Nephron (organoid): ENCODE measurements around the gene KCNAB1.

Experiments used
- H3K27ac Mint-ChIP-seq, 3 experiments: 2 replicates each; pipeline ENCODE4 v1.8.0; 2020; ENCODE audit warnings: mixed read lengths in 3 of 3, mild to moderate bottlenecking in 2 of 3, moderate library complexity in 1 of 3
- H3K27me3 Mint-ChIP-seq: 2 replicates; pipeline ENCODE4 v1.8.0; 2021; ENCODE audit warnings: low read depth, mild to moderate bottlenecking, moderate library complexity, mixed read lengths
- H3K36me3 Mint-ChIP-seq: 2 replicates; pipeline ENCODE4 v1.8.0; 2020; ENCODE audit warnings: low read depth, mixed read lengths
- H3K4me1 Mint-ChIP-seq: 2 replicates; pipeline ENCODE4 v1.8.0; 2020; ENCODE audit warnings: mixed read lengths
- H3K4me3 Mint-ChIP-seq, 3 experiments: 2 replicates each; pipeline ENCODE4 v1.8.0; 2020; ENCODE audit warnings: mild to moderate bottlenecking in 3 of 3, mixed read lengths in 3 of 3, moderate library complexity in 2 of 3
- H3K9me3 Mint-ChIP-seq: 2 replicates; pipeline ENCODE4 v1.8.0; 2020; ENCODE audit warnings: mixed read lengths
- CTCF ChIP-seq, 3 experiments: fragments of 200-600 bp; sonication (generic); IDR thresholded peaks; one replicate each; pipeline ENCODE4 v1.5.0; 2021; ENCODE audit warnings: antibody characterized with exemption in 3 of 3; ENCODE audit not compliant: unreplicated experiment in 3 of 3

KCNAB1 gene

DNA sequence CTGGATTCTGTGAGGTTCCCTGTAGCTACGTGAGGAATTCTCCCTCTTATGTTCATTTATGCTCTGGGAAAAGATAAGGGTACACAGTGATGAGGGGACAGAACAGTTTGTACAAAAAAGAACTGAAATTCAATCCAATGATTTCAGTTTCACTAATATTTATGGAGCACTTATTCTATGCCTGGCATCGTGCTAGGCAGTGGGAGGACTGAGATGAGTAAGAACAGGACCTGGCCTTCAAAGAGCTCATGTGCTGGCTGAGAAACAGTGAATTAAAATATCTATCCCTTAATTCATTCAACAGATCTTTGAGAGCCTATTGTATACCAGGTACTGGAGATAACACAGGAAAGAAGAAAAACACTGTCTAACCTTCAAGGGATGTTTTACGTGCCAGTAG is 412.4 kb downstream of the KCNAB1 start:
- H3K27ac Mint-ChIP-seq: peak overlapping the region in 2 of 3 experiments; percentile 22 to 97
- peaks cover 12% of the 10 kb centered on the region for H3K27me3 Mint-ChIP-seq
- peaks cover 37% of the 10 kb centered on the region for H3K4me1 Mint-ChIP-seq
- no peaks in the 10 kb centered on the region for H3K36me3 Mint-ChIP-seq
- H3K4me3 Mint-ChIP-seq: no peak overlapping the region
- no peaks in the 10 kb centered on the region for H3K9me3 Mint-ChIP-seq
- no peak for TF ChIP-seq CTCF (IDR thresholded peaks at IDR 0.05; ENCODE audit: unreplicated experiment in 3 of 3)

DNA sequence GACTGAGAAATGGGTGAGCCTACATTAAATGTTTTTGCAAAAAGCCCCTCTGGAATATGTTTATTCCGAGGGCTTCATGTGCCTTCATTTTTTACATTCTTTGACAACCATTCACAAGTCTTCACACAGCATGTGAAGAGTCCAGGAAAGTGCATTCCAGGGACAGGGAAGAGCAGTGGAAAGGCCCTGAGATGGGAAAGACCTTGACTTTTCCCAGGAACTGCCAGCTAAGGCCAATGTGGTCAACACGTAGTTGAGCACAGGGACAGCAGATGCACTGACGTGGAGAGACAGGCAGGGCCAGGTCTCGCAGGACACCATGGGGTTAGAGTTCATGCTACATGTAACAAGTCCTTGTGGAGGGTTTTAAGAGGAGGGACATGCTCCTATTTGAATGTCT is 412.8 kb downstream of the KCNAB1 start:
- Mint-ChIP-seq H3K27me3 (peaks cover 12% of the 10 kb centered on the region), H3K36me3 (no peaks in the 10 kb centered on the region), H3K4me3 (no peak overlapping the region), H3K9me3 (no peaks in the 10 kb centered on the region), H3K4me1 (peaks cover 36% of the 10 kb centered on the region), H3K27ac (peak overlapping the region; percentile 22 to 97 (median 78))
- TF ChIP-seq CTCF (IDR thresholded peaks at IDR 0.05; ENCODE audit: unreplicated experiment in 3 of 3): no peak

DNA sequence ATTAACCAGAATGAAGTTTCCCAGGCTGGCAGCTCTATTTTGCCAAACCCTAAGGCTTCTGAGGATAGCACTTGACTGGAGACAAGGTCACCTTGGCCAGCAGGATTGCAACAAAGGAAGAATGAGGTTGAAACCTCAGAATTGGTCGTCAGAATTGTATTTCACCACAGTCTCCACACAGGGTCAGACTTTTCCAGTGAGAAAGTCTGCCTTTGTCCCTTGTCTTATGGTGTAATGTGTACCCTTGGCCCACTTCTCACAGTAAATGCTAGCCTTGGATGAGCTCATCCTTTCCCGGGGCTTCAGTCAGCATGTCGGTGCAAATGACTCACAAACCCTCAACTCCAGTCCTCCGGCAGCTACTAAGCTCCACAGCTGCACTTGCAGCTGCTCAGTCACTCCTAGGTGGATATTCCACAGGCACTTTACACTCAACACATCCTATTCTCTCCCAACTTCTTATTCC is 414.8 kb downstream of the KCNAB1 start:
- Mint-ChIP-seq H3K27me3 (peaks cover 5% of the 10 kb centered on the region), H3K4me3 (no peak overlapping the region), H3K27ac (peak overlapping the region; percentile 78 to 97 (median 87)), H3K36me3 (no peaks in the 10 kb centered on the region), H3K4me1 (peaks cover 28% of the 10 kb centered on the region), H3K9me3 (no peaks in the 10 kb centered on the region)
- TF ChIP-seq CTCF (IDR thresholded peaks at IDR 0.05; ENCODE audit: unreplicated experiment in 3 of 3): peak; percentile 15 to 40 (median 30)

DNA sequence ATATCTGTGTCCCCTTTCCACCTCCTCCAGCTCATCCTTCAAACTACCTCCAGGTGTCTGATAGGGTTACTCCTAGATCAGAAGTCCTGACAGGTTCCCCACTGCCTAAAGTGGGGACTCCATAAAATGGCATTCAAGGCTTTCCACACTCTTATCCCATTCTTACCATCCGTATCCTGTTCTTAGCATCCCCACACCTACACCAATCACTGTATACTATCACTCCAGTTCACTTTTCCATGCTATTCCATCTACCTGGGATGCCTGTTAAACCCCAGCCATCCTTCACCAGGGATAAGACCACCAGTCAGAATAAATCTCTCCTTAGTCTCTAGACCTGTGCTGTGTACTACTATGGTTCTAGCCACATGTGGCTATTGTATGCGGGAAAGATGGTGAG is 415.4 kb downstream of the KCNAB1 start:
- TF ChIP-seq CTCF (IDR thresholded peaks at IDR 0.05; ENCODE audit: unreplicated experiment in 3 of 3): no peak
- Mint-ChIP-seq H3K9me3 (no peaks in the 10 kb centered on the region), H3K4me1 (peaks cover 28% of the 10 kb centered on the region), H3K27me3 (no peaks in the 10 kb centered on the region), H3K27ac (peak overlapping the region; percentile 78 to 97 (median 87)), H3K4me3 (no peak overlapping the region), H3K36me3 (peaks cover under 1% of the 10 kb centered on the region)

DNA sequence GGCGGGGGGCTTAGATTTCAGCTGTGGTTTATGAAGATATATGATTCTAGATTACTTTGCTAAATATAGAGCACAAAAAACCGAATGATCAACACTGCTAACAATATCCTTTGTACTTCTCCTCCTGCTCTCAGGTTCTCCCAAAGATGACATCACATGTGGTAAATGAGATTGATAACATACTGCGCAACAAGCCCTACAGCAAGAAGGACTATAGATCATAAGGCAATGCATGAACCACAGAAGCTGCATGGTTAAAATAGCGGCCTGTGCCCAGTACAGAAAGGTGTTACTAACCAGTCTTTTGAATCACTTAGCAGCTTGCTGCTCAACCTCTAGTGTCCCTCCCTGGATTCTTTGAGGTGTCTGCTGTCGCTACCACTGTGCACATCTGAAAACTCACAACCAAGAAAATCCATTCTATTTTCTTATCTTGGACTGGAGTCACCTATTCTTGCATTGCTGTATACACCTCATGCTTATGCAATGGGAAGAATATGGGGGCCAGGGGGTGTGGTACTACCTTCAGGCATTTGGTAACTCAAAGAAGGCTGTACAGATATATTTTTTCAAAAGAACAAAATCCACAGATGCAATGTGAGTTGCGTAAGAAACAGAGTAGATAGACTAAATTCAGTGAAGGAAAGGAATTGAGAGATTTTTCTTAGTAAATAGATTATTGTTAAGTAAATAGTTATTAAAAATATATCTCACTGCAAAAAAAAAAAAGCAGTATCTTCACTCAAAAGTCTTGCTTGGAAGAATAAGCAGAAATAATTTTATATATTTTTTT is 416.3 kb downstream of the KCNAB1 start:
- H3K9me3 Mint-ChIP-seq: no peaks in the 10 kb centered on the region

More for the DNA sequence above, 416.3 kb downstream of the KCNAB1 start:
- H3K4me3 Mint-ChIP-seq: no peak overlapping the region
- H3K27me3 Mint-ChIP-seq: no peaks in the 10 kb centered on the region
- no peak for TF ChIP-seq CTCF (IDR thresholded peaks at IDR 0.05; ENCODE audit: unreplicated experiment in 3 of 3)
- peak overlapping the region in 1 of 3 experiments; percentile 79 for H3K27ac Mint-ChIP-seq
- H3K36me3 Mint-ChIP-seq: peaks cover 6% of the 10 kb centered on the region
- H3K4me1 Mint-ChIP-seq: peaks cover 28% of the 10 kb centered on the region
